ENCODE measurements around the gene WNT5B.
A peak's percentile ranks its signal among the peaks of the same experiment; 100 is the strongest.

Gene WNT5B

GRCh38 chr12:1634590-1635191 is 5.7 kb downstream of the WNT5B start:
- H3K27ac ChIP-seq (replicated peaks; ENCODE audit: low read length) = no peak overlapping the region
- H3K4me1 ChIP-seq (ENCODE audit: control insufficient read depth in 2 of 2, insufficient read depth in 1 of 2, low read depth in 1 of 2, low read length in 2 of 2) = peaks cover 12 to 15% of the 10 kb centered on the region in 2 donors
- no peak overlapping the region for H2BK5ac ChIP-seq (ENCODE audit: low read length)
- no peak overlapping the region for H3K14ac ChIP-seq (ENCODE audit: low read length)
- H3K79me1 ChIP-seq (ENCODE audit: low read depth, low read length) = no peaks in the 10 kb centered on the region
- H2BK120ac ChIP-seq (ENCODE audit: low read depth, low read length) = no peak overlapping the region
- H3K36me3 ChIP-seq (replicated peaks in 1 of 2; ENCODE audit: control insufficient read depth in 2 of 2, insufficient read depth in 2 of 2, low read length in 2 of 2) = peaks cover 0 to 34% of the 10 kb centered on the region in 2 donors
- no peaks in the 10 kb centered on the region for H3K9me3 ChIP-seq (replicated peaks in 1 of 2; ENCODE audit: control insufficient read depth in 2 of 2, insufficient read depth in 1 of 2, low read depth in 1 of 2, low read length in 2 of 2)
- no peak overlapping the region for H2AFZ ChIP-seq (ENCODE audit: low read length)
- H4K91ac ChIP-seq (ENCODE audit: low read depth, low read length, poor library complexity) = no peak overlapping the region
- no CpG with 5 or more reads among the region's 16 CpGs for WGBS, 2 donors (ENCODE audit: extremely low coverage in 2 of 2, insufficient read length in 2 of 2, insufficient replicate concordance in 1 of 2)
- H3K9ac ChIP-seq (ENCODE audit: low read depth, low read length, poor library complexity) = no peak overlapping the region
- H3K23ac ChIP-seq (ENCODE audit: low read depth, low read length, poor library complexity) = no peak overlapping the region
- no peak for DNase-seq (ENCODE audit: low spot score)
- no peak overlapping the region for H3K4ac ChIP-seq (ENCODE audit: low read length)
- H2AK5ac ChIP-seq (ENCODE audit: low read depth, low read length) = no peak overlapping the region
- H2BK12ac ChIP-seq (ENCODE audit: low read length) = no peak overlapping the region
- H3K4me3 ChIP-seq (ENCODE audit: low read length in 2 of 2) = no peak overlapping the region
- peaks cover 0 to 60% (median 10%) of the 10 kb centered on the region in 3 experiments for H3K27me3 ChIP-seq (ENCODE audit: control insufficient read depth in 3 of 3, insufficient read depth in 3 of 3, low read depth in 1 of 3, low read length in 3 of 3)
- H4K8ac ChIP-seq (ENCODE audit: low read depth, low read length) = no peak overlapping the region
- no peak overlapping the region for H3K4me2 ChIP-seq (ENCODE audit: insufficient read depth, low read length, poor library complexity, severe bottlenecking)
- H2BK15ac ChIP-seq (ENCODE audit: low read length) = no peak overlapping the region
- no peak overlapping the region for H3K18ac ChIP-seq (ENCODE audit: low read length)

- H4K8ac ChIP-seq (ENCODE audit: low read depth, low read length) = no peak overlapping the region
- H3K36me3 ChIP-seq (replicated peaks in 1 of 2; ENCODE audit: control insufficient read depth in 2 of 2, insufficient read depth in 2 of 2, low read length in 2 of 2) = peaks cover 0 to 38% of the 10 kb centered on the region in 2 donors
- no peak overlapping the region for H2BK12ac ChIP-seq (ENCODE audit: low read length)
- no peak overlapping the region for H3K9ac ChIP-seq (ENCODE audit: low read depth, low read length, poor library complexity)
- no peaks in the 10 kb centered on the region for H3K79me1 ChIP-seq (ENCODE audit: low read depth, low read length)
- H2BK5ac ChIP-seq (ENCODE audit: low read length) = no peak overlapping the region
- H3K27ac ChIP-seq (replicated peaks; ENCODE audit: low read length) = no peak overlapping the region
- no peak overlapping the region for H2AK5ac ChIP-seq (ENCODE audit: low read depth, low read length)
- WGBS, 2 donors (ENCODE audit: extremely low coverage in 2 of 2, insufficient read length in 2 of 2, insufficient replicate concordance in 1 of 2) = no CpG with 5 or more reads among the region's 11 CpGs
- no peak overlapping the region for H3K18ac ChIP-seq (ENCODE audit: low read length)
- no peak overlapping the region for H2BK120ac ChIP-seq (ENCODE audit: low read depth, low read length)
- no peak overlapping the region for H3K4ac ChIP-seq (ENCODE audit: low read length)
- no peak overlapping the region for H2AFZ ChIP-seq (ENCODE audit: low read length)
- H3K27me3 ChIP-seq (ENCODE audit: control insufficient read depth in 3 of 3, insufficient read depth in 3 of 3, low read depth in 1 of 3, low read length in 3 of 3) = peaks cover 0 to 52% (median 6%) of the 10 kb centered on the region in 3 experiments
- H3K4me2 ChIP-seq (ENCODE audit: insufficient read depth, low read length, poor library complexity, severe bottlenecking) = no peak overlapping the region
- H3K4me1 ChIP-seq (ENCODE audit: control insufficient read depth in 2 of 2, insufficient read depth in 1 of 2, low read depth in 1 of 2, low read length in 2 of 2) = peaks cover 6 to 11% of the 10 kb centered on the region in 2 donors
- H2BK15ac ChIP-seq (ENCODE audit: low read length) = no peak overlapping the region
- no peak overlapping the region for H3K4me3 ChIP-seq (ENCODE audit: low read length in 2 of 2)
- no peak for DNase-seq (ENCODE audit: low spot score)
- H4K91ac ChIP-seq (ENCODE audit: low read depth, low read length, poor library complexity) = no peak overlapping the region
- H3K23ac ChIP-seq (ENCODE audit: low read depth, low read length, poor library complexity) = no peak overlapping the region
- no peak overlapping the region for H3K14ac ChIP-seq (ENCODE audit: low read length)
- no peaks in the 10 kb centered on the region for H3K9me3 ChIP-seq (replicated peaks in 1 of 2; ENCODE audit: control insufficient read depth in 2 of 2, insufficient read depth in 1 of 2, low read depth in 1 of 2, low read length in 2 of 2)
These were observed 6.5 kb downstream of the WNT5B start for GRCh38 chr12:1635301-1636095.

- no CpG with 5 or more reads among the region's 5 CpGs for WGBS, 2 donors (ENCODE audit: extremely low coverage in 2 of 2, insufficient read length in 2 of 2, insufficient replicate concordance in 1 of 2)
- no peak overlapping the region for H2BK15ac ChIP-seq (ENCODE audit: low read length)
- peaks cover 0 to 2% of the 10 kb centered on the region in 2 donors for H3K4me1 ChIP-seq (ENCODE audit: control insufficient read depth in 2 of 2, insufficient read depth in 1 of 2, low read depth in 1 of 2, low read length in 2 of 2)
- no peak overlapping the region for H2AK5ac ChIP-seq (ENCODE audit: low read depth, low read length)
- no peak overlapping the region for H3K23ac ChIP-seq (ENCODE audit: low read depth, low read length, poor library complexity)
- no peak overlapping the region for H3K4ac ChIP-seq (ENCODE audit: low read length)
- H3K27ac ChIP-seq (replicated peaks; ENCODE audit: low read length) = no peak overlapping the region
- no peak overlapping the region for H2BK12ac ChIP-seq (ENCODE audit: low read length)
- no peak overlapping the region for H3K4me2 ChIP-seq (ENCODE audit: insufficient read depth, low read length, poor library complexity, severe bottlenecking)
- H2AFZ ChIP-seq (ENCODE audit: low read length) = no peak overlapping the region
- H3K9ac ChIP-seq (ENCODE audit: low read depth, low read length, poor library complexity) = no peak overlapping the region
- H3K4me3 ChIP-seq (ENCODE audit: low read length in 2 of 2) = no peak overlapping the region
- H3K18ac ChIP-seq (ENCODE audit: low read length) = no peak overlapping the region
- H2BK120ac ChIP-seq (ENCODE audit: low read depth, low read length) = no peak overlapping the region
- H4K8ac ChIP-seq (ENCODE audit: low read depth, low read length) = no peak overlapping the region
- peaks cover 0 to 38% of the 10 kb centered on the region in 2 donors for H3K36me3 ChIP-seq (replicated peaks in 1 of 2; ENCODE audit: control insufficient read depth in 2 of 2, insufficient read depth in 2 of 2, low read length in 2 of 2)
- no peaks in the 10 kb centered on the region for H3K9me3 ChIP-seq (replicated peaks in 1 of 2; ENCODE audit: control insufficient read depth in 2 of 2, insufficient read depth in 1 of 2, low read depth in 1 of 2, low read length in 2 of 2)
- H2BK5ac ChIP-seq (ENCODE audit: low read length) = no peak overlapping the region
- H3K27me3 ChIP-seq (ENCODE audit: control insufficient read depth in 3 of 3, insufficient read depth in 3 of 3, low read depth in 1 of 3, low read length in 3 of 3) = peaks cover 0 to 25% (median 0%) of the 10 kb centered on the region in 3 experiments
- no peak overlapping the region for H3K14ac ChIP-seq (ENCODE audit: low read length)
- H4K91ac ChIP-seq (ENCODE audit: low read depth, low read length, poor library complexity) = no peak overlapping the region
- DNase-seq (ENCODE audit: low spot score) = no peak
- peaks cover 3% of the 10 kb centered on the region for H3K79me1 ChIP-seq (ENCODE audit: low read depth, low read length)
These were observed 9.2 kb downstream of the WNT5B start for GRCh38 chr12:1638203-1638602.

GRCh38 chr12:1639538-1639937 is 10.5 kb downstream of the WNT5B start:
- no peak overlapping the region for H3K14ac ChIP-seq (ENCODE audit: low read length)
- H2BK12ac ChIP-seq (ENCODE audit: low read length) = no peak overlapping the region
- no peak overlapping the region for H3K27ac ChIP-seq (replicated peaks; ENCODE audit: low read length)
- no peak overlapping the region for H2AK5ac ChIP-seq (ENCODE audit: low read depth, low read length)
- peaks cover 0 to 15% (median 0%) of the 10 kb centered on the region in 3 experiments for H3K27me3 ChIP-seq (ENCODE audit: control insufficient read depth in 3 of 3, insufficient read depth in 3 of 3, low read depth in 1 of 3, low read length in 3 of 3)
- H2BK120ac ChIP-seq (ENCODE audit: low read depth, low read length) = no peak overlapping the region
- H4K8ac ChIP-seq (ENCODE audit: low read depth, low read length) = peak overlapping the region; percentile 48
- no peak overlapping the region for H3K4me2 ChIP-seq (ENCODE audit: insufficient read depth, low read length, poor library complexity, severe bottlenecking)
- no peak overlapping the region for H3K4me3 ChIP-seq (ENCODE audit: low read length in 2 of 2)
- no peak overlapping the region for H3K9ac ChIP-seq (ENCODE audit: low read depth, low read length, poor library complexity)
- H3K23ac ChIP-seq (ENCODE audit: low read depth, low read length, poor library complexity) = no peak overlapping the region
- H4K91ac ChIP-seq (ENCODE audit: low read depth, low read length, poor library complexity) = no peak overlapping the region
- H3K4ac ChIP-seq (ENCODE audit: low read length) = no peak overlapping the region
- no peak overlapping the region for H2BK5ac ChIP-seq (ENCODE audit: low read length)
- H3K36me3 ChIP-seq (replicated peaks in 1 of 2; ENCODE audit: control insufficient read depth in 2 of 2, insufficient read depth in 2 of 2, low read length in 2 of 2) = peaks cover 0 to 39% of the 10 kb centered on the region in 2 donors
- no peak for DNase-seq (ENCODE audit: low spot score)
- no peak overlapping the region for H2BK15ac ChIP-seq (ENCODE audit: low read length)
- H2AFZ ChIP-seq (ENCODE audit: low read length) = no peak overlapping the region
- peaks cover 4 to 6% of the 10 kb centered on the region in 2 donors for H3K4me1 ChIP-seq (ENCODE audit: control insufficient read depth in 2 of 2, insufficient read depth in 1 of 2, low read depth in 1 of 2, low read length in 2 of 2)
- WGBS, 2 donors (ENCODE audit: extremely low coverage in 2 of 2, insufficient read length in 2 of 2, insufficient replicate concordance in 1 of 2) = no CpG with 5 or more reads among the region's 40 CpGs
- H3K18ac ChIP-seq (ENCODE audit: low read length) = peak overlapping the region; percentile 15
- peaks cover 0 to 2% of the 10 kb centered on the region in 2 donors for H3K9me3 ChIP-seq (replicated peaks in 1 of 2; ENCODE audit: control insufficient read depth in 2 of 2, insufficient read depth in 1 of 2, low read depth in 1 of 2, low read length in 2 of 2)
- peaks cover 6% of the 10 kb centered on the region for H3K79me1 ChIP-seq (ENCODE audit: low read depth, low read length)

Data from neuronal stem cell (in vitro differentiated cells).